ENCODE measurements around the gene PCDH1.

The PCDH1 gene

DNA sequence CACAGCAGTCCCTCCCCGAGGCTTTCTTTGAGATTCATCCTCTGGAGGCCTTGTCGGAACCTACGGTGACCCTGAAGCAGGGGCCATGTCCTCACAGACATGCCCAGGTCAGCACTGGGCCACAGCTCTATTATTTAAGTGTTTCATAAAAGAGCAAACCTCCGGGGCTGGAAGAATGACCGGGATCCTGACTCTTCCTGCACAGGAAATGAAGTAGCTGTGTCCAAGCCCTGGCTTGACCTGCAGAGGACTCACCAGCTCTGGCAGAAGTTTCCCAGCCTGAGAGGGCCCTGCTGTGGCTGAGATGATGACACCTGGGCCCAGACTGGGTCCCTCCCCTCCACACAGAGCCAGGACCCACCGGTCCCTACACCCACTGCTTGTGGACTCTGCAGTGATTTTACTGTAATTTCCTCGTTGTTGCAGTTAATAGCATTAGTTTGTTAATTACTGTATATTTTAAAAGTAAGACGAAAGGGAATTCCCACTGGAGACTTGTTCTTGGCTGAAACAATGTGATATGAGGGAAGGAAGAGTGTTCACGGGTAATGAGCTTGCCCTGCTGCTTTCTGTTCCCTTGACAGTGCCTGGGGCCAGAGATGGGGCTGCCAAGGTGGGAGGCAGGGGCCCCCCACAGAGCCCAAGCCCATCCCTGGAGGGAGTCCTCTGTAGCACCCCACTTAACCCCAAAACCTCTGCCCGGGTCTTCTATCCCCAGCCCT is 72.2 kb downstream of the PCDH1 start:
- TF ChIP-seq ZFP30 (CRISPR knock-in tag; IDR thresholded peaks at IDR 0.05): no peak
- TF ChIP-seq CREB5 (CRISPR knock-in tag; IDR thresholded peaks at IDR 0.05; ENCODE audit: low read depth): no peak
- TF ChIP-seq GLIS3 (CRISPR knock-in tag; IDR thresholded peaks at IDR 0.05): no peak
- TF ChIP-seq TSHZ2 (CRISPR knock-in tag; IDR thresholded peaks at IDR 0.05): no peak
- no peak for TF ChIP-seq ZC3H10 (CRISPR knock-in tag; IDR thresholded peaks at IDR 0.05)
- no peak for TF ChIP-seq BACH2 (CRISPR knock-in tag; IDR thresholded peaks at IDR 0.05; ENCODE audit: borderline replicate concordance)
- TF ChIP-seq ZNF565 (CRISPR knock-in tag; conservative IDR thresholded peaks at IDR 0.05; ENCODE audit: low read depth): no peak
- TF ChIP-seq ARNTL (CRISPR knock-in tag; IDR thresholded peaks at IDR 0.05; ENCODE audit: borderline replicate concordance, low read depth): no peak
- TF ChIP-seq ZFP3 (CRISPR knock-in tag; IDR thresholded peaks at IDR 0.05): no peak
- no peak for ATAC-seq

GRCh38 chr5:141804475-141804874 is 73.7 kb downstream of the PCDH1 start:
- ATAC-seq: no peak
- TF ChIP-seq ZFP30 (CRISPR knock-in tag; IDR thresholded peaks at IDR 0.05) (no peak), BACH2 (CRISPR knock-in tag; IDR thresholded peaks at IDR 0.05; ENCODE audit: borderline replicate concordance) (no peak), TCF4 (CRISPR knock-in tag; IDR thresholded peaks at IDR 0.05; ENCODE audit: borderline replicate concordance) (no peak), ZNF8 (CRISPR knock-in tag; IDR thresholded peaks at IDR 0.05) (no peak), TOX (CRISPR knock-in tag; IDR thresholded peaks at IDR 0.05; ENCODE audit: borderline replicate concordance) (no peak), ZNF70 (CRISPR knock-in tag; IDR thresholded peaks at IDR 0.05) (no peak), CREB5 (CRISPR knock-in tag; IDR thresholded peaks at IDR 0.05; ENCODE audit: low read depth) (no peak), SNAI2 (CRISPR knock-in tag; IDR thresholded peaks at IDR 0.05) (no peak), CSDC2 (CRISPR knock-in tag; IDR thresholded peaks at IDR 0.05) (no peak), GLIS3 (CRISPR knock-in tag; IDR thresholded peaks at IDR 0.05) (no peak), OSR1 (CRISPR knock-in tag; IDR thresholded peaks at IDR 0.05) (no peak), ZNF565 (CRISPR knock-in tag; conservative IDR thresholded peaks at IDR 0.05; ENCODE audit: low read depth) (no peak), PPARA (CRISPR knock-in tag; IDR thresholded peaks at IDR 0.05; ENCODE audit: borderline replicate concordance) (no peak), ZC3H10 (CRISPR knock-in tag; IDR thresholded peaks at IDR 0.05) (no peak), RARB (CRISPR knock-in tag; IDR thresholded peaks at IDR 0.05) (no peak), POU6F1 (CRISPR knock-in tag; IDR thresholded peaks at IDR 0.05; ENCODE audit: borderline replicate concordance, low read depth) (no peak)
- TF ChIP-seq, protein P1, sequence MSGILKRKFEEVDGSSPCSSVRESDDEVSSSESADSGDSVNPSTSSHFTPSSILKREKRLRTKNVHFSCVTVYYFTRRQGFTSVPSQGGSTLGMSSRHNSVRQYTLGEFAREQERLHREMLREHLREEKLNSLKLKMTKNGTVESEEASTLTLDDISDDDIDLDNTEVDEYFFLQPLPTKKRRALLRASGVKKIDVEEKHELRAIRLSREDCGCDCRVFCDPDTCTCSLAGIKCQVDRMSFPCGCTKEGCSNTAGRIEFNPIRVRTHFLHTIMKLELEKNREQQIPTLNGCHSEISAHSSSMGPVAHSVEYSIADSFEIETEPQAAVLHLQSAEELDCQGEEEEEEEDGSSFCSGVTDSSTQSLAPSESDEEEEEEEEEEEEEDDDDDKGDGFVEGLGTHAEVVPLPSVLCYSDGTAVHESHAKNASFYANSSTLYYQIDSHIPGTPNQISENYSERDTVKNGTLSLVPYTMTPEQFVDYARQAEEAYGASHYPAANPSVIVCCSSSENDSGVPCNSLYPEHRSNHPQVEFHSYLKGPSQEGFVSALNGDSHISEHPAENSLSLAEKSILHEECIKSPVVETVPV (CRISPR knock-in tag; IDR thresholded peaks at IDR 0.05): no peak

All from SK-N-SH treated with all-trans-retinoic acid at 6 μM for 48 hours (cell line).